HEK293 (cell line): Measurements from ENCODE around the gene DLG2.

Source experiments
- CTCF ChIA-PET: fragments of 350-600 bp; formaldehyde crosslinking; extraction: SDS; loops from one replicate; lab custom pipeline; 2021; ENCODE audit warnings: antibody characterized with exemption; lab: Yijun Ruan, JAX
- POLR2A ChIA-PET: fragments of 300-600 bp; formaldehyde crosslinking; extraction: SDS; loops from one replicate; lab custom pipeline; 2020; ENCODE audit warnings: antibody characterized with exemption, inconsistent platforms; lab: Yijun Ruan, JAX
- H3K27ac ChIP-seq: fragments of 200-500 bp; sonication (Bioruptor generic); 2 replicates; pipeline ENCODE4 v1.5.1; 2014; ENCODE audit warnings: low read depth, low read length, control low read depth, inconsistent platforms; ENCODE audit errors: extremely low read depth
- H3K36me3 ChIP-seq, 2 experiments: fragments of 200-500 bp in 1 of 2; sonication (Bioruptor generic) in 1 of 2; 1 replicate in 1 of 2; 2 replicates in 1 of 2; pipeline ENCODE4 v1.5.1; 2014 to 2017; ENCODE audit warnings: inconsistent platforms in 2 of 2, low read length in 2 of 2; ENCODE audit not compliant: control insufficient read depth in 2 of 2, insufficient read depth in 1 of 2
- H3K4me1 ChIP-seq: fragments of 200-500 bp; sonication (Bioruptor generic); 2 replicates; pipeline ENCODE4 v1.5.1; 2014; ENCODE audit warnings: mild to moderate bottlenecking, low read length, inconsistent platforms; ENCODE audit not compliant: control insufficient read depth, insufficient read depth
- H3K4me3 ChIP-seq: 2 replicates; pipeline ENCODE4 v1.5.1; 2011; ENCODE audit warnings: low read depth, mild to moderate bottlenecking, control low read depth, low read length, moderate library complexity
- H3K9me3 ChIP-seq: fragments of 200-500 bp; sonication (Bioruptor generic); 2 replicates; pipeline ENCODE4 v1.5.1; 2014; ENCODE audit warnings: low read depth, low read length, inconsistent platforms; ENCODE audit not compliant: control insufficient read depth, insufficient read depth
- BCL11A ChIP-seq: fragments of 450-650 bp; formaldehyde crosslinking; IDR thresholded peaks from 2 replicates; pipeline ENCODE4 v1.5.1; 2016; ENCODE audit warnings: low read depth, missing biosample characterization, missing genetic modification characterization
- HOXD13 ChIP-seq: sonication (generic); formaldehyde crosslinking; IDR thresholded peaks from 2 replicates; pipeline ENCODE4 v1.8.0; 2022; ENCODE audit warnings: missing genetic modification reagents, borderline replicate concordance
- INSM2 ChIP-seq: fragments of 450-650 bp; formaldehyde crosslinking; IDR thresholded peaks from 2 replicates; pipeline ENCODE4 v1.5.1; 2016; ENCODE audit warnings: missing biosample characterization, missing genetic modification characterization
- ZFHX2 ChIP-seq: fragments of 450-650 bp; formaldehyde crosslinking; conservative IDR thresholded peaks from 2 replicates; pipeline ENCODE4 v1.5.1; 2016; ENCODE audit warnings: missing biosample characterization, missing genetic modification characterization
- ZFP41 ChIP-seq: fragments of 450-650 bp; formaldehyde crosslinking; IDR thresholded peaks from 2 replicates; pipeline ENCODE4 v1.5.1; 2016; ENCODE audit warnings: missing biosample characterization, missing genetic modification characterization, borderline replicate concordance
- ZNF16 ChIP-seq: fragments of 450-650 bp; formaldehyde crosslinking; IDR thresholded peaks from 2 replicates; pipeline ENCODE4 v1.5.1; 2016; ENCODE audit warnings: low read depth, missing biosample characterization, missing genetic modification characterization
- ZNF19 ChIP-seq: fragments of 450-650 bp; formaldehyde crosslinking; IDR thresholded peaks from 2 replicates; pipeline ENCODE4; 2016; ENCODE audit warnings: missing biosample characterization, missing genetic modification characterization, low read depth
- ZNF221 ChIP-seq: fragments of 450-650 bp; formaldehyde crosslinking; IDR thresholded peaks from 2 replicates; pipeline ENCODE4 v1.5.1; 2017; ENCODE audit warnings: missing biosample characterization, missing genetic modification characterization, borderline replicate concordance
- ZNF302 ChIP-seq: fragments of 450-650 bp; formaldehyde crosslinking; IDR thresholded peaks from 2 replicates; pipeline ENCODE4 v1.5.1; 2016; ENCODE audit warnings: missing biosample characterization, missing genetic modification characterization, low read depth
- ZNF311 ChIP-seq: fragments of 450-650 bp; formaldehyde crosslinking; IDR thresholded peaks from 2 replicates; pipeline ENCODE4 v1.5.1; 2017; ENCODE audit warnings: missing biosample characterization, missing genetic modification characterization, borderline replicate concordance
- ZNF362 ChIP-seq: fragments of 450-650 bp; formaldehyde crosslinking; IDR thresholded peaks from 2 replicates; pipeline ENCODE4 v1.5.1; 2016; ENCODE audit warnings: missing biosample characterization, missing genetic modification characterization
- ZNF521 ChIP-seq: fragments of 450-650 bp; formaldehyde crosslinking; IDR thresholded peaks from 2 replicates; pipeline ENCODE4 v1.5.1; 2017; ENCODE audit warnings: missing biosample characterization, mild to moderate bottlenecking, missing genetic modification characterization
- ZNF654 ChIP-seq: fragments of 450-650 bp; formaldehyde crosslinking; IDR thresholded peaks from 2 replicates; pipeline ENCODE4 v1.5.1; 2016; ENCODE audit warnings: low read depth, missing biosample characterization, missing genetic modification characterization
- ZNF692 ChIP-seq: fragments of 450-650 bp; formaldehyde crosslinking; IDR thresholded peaks from 2 replicates; pipeline ENCODE4 v1.5.1; 2016; ENCODE audit warnings: missing biosample characterization, missing genetic modification characterization
- TF ChIP-seq, protein P1 (sequence below): fragments of 450-650 bp; formaldehyde crosslinking; IDR thresholded peaks from 2 replicates; pipeline ENCODE4 v1.5.1; 2016; ENCODE audit warnings: missing biosample characterization, missing genetic modification characterization
- TF ChIP-seq, protein P2 (sequence below): fragments of 450-650 bp; formaldehyde crosslinking; IDR thresholded peaks from 2 replicates; pipeline ENCODE4 v1.5.1; 2016; ENCODE audit warnings: missing biosample characterization, missing genetic modification characterization

DLG2 gene

DNA sequence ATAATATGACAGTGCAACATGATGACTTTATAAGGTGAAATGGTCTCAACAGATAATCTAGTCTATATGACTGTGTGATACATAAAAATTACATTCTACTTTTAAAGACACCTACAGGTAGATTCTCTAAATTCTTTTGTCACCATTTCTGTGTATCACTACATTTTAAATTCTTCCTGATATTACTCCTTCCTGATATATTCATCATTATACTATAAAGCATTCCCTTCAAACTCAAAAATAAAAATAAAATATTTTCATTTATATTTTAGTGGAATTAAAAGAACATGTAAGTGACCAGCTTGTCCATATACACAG is 1062.3 kb downstream of the DLG2 start (continued):
- TF ChIP-seq, protein P1, sequence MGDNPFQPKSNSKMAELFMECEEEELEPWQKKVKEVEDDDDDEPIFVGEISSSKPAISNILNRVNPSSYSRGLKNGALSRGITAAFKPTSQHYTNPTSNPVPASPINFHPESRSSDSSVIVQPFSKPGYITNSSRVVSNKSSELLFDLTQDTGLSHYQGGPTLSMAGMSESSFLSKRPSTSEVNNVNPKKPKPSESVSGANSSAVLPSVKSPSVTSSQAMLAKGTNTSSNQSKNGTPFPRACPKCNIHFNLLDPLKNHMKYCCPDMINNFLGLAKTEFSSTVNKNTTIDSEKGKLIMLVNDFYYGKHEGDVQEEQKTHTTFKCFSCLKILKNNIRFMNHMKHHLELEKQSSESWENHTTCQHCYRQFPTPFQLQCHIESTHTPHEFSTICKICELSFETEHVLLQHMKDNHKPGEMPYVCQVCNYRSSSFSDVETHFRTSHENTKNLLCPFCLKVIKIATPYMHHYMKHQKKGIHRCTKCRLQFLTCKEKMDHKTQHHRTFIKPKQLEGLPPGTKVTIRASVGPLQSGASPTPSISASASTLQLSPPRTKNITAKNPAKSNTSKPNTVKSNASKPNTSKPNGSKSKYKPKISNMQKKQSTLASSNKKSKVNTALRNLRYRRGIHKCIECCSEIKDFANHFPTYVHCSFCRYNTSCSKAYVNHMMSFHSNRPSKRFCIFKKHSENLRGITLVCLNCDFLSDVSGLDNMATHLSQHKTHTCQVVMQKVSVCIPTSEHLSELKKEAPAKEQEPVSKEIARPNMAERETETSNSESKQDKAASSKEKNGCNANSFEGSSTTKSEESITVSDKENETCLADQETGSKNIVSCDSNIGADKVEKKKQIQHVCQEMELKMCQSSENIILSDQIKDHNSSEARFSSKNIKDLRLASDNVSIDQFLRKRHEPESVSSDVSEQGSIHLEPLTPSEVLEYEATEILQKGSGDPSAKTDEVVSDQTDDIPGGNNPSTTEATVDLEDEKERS (tag by site-specific recombination), result no peak
- TF ChIP-seq HOXD13 (CRISPR knock-in tag) (no peak), ZNF521 (tag by site-specific recombination) (no peak), ZNF692 (tag by site-specific recombination) (no peak), ZNF19 (no peak), ZNF362 (tag by site-specific recombination) (no peak), BCL11A (tag by site-specific recombination) (no peak), ZFHX2 (tag by site-specific recombination) (no peak), ZFP41 (tag by site-specific recombination) (no peak), ZNF16 (tag by site-specific recombination) (no peak), ZNF221 (tag by site-specific recombination) (no peak), ZNF311 (no peak)
- TF ChIP-seq, protein P2, sequence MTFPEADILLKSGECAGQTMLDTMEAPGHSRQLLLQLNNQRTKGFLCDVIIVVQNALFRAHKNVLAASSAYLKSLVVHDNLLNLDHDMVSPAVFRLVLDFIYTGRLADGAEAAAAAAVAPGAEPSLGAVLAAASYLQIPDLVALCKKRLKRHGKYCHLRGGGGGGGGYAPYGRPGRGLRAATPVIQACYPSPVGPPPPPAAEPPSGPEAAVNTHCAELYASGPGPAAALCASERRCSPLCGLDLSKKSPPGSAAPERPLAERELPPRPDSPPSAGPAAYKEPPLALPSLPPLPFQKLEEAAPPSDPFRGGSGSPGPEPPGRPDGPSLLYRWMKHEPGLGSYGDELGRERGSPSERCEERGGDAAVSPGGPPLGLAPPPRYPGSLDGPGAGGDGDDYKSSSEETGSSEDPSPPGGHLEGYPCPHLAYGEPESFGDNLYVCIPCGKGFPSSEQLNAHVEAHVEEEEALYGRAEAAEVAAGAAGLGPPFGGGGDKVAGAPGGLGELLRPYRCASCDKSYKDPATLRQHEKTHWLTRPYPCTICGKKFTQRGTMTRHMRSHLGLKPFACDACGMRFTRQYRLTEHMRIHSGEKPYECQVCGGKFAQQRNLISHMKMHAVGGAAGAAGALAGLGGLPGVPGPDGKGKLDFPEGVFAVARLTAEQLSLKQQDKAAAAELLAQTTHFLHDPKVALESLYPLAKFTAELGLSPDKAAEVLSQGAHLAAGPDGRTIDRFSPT (tag by site-specific recombination), result no peak

DNA sequence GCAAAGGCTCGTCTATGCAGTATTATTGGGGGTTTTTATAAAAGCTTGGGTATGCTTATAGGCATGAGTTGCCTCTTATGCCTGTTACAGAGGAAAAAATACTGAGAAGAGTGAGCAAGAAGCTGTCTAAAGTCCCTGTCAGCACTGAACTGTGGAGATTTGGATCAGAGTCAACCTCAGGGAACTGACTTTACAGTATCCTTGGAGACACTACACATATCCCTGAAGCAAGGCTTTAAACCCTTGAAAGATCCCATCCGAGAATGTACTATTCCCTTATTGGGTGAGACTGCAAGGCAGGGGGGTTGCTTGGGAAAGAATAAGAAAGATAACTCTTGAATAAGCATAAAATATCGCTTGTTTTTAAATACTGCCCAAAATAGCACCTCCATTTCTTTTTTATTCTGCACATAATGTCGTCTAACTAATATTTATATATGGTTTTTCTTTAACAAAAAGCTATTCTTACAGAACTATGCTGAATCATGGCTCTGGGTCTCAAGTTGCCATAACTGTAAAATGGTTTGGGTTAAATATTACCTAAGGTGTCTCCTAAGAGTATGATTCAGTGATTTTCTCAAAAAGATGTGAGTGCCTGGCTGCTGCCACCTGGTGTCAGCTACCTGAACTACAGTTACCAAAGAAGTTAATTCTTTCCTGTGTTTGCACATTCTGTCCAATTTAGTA is 1062.8 kb downstream of the DLG2 start:
- H3K36me3 ChIP-seq, result no peaks in the 10 kb centered on the region
- CTCF ChIA-PET, result interaction anchor here (0.5 to 3.6 kb wide), 25 partner anchors 8 to 875 kb away, joined by 3 to 24 read pairs (median 4); no protein-coding TSS in a partner anchor
- H3K9me3 ChIP-seq, result no peaks in the 10 kb centered on the region
- no peak for TF ChIP-seq INSM2 (tag by site-specific recombination)
- TF ChIP-seq ZNF654 (tag by site-specific recombination), result peak; percentile 29; the same call in 1 of the 2 replicates
- no peak for TF ChIP-seq ZNF302 (tag by site-specific recombination)
- TF ChIP-seq, all 188 proteins: peak for 1
- H3K4me1 ChIP-seq, result no peaks in the 10 kb centered on the region
- no peak overlapping the region for H3K27ac ChIP-seq
- no peak overlapping the region for H3K4me3 ChIP-seq
- POLR2A ChIA-PET, result no interaction called here
